GM18526 (cell line): ENCODE results near the gene PTGS2.

Source experiments
- POLR2A ChIP-seq: IDR thresholded peaks from 3 replicates; pipeline ENCODE4 v1.6.1; 2011; ENCODE audit not compliant: insufficient read length; ENCODE audit errors: extremely low read depth

The PTGS2 gene

GRCh38 chr1:186679924-186680244 lies 339 bp downstream of the PTGS2 start:
- TF ChIP-seq POLR2A, result no peak

- no peak for TF ChIP-seq POLR2A
These were observed 2.1 kb downstream of the PTGS2 start for GRCh38 chr1:186678155-186678554.

GRCh38 chr1:186672596-186672995 lies 7.6 kb downstream of the PTGS2 start:
- no peak for TF ChIP-seq POLR2A

- no peak for TF ChIP-seq POLR2A
These were observed 8.1 kb downstream of the PTGS2 start for GRCh38 chr1:186672131-186672530.

- TF ChIP-seq POLR2A, result no peak
These were observed 8.9 kb downstream of the PTGS2 start for GRCh38 chr1:186671136-186671825.

GRCh38 chr1:186670297-186671135 lies 9.7 kb downstream of the PTGS2 start:
- no peak for TF ChIP-seq POLR2A

- TF ChIP-seq POLR2A, result no peak
These were observed 17.5 kb downstream of the PTGS2 start for GRCh38 chr1:186662752-186663151.

- no peak for TF ChIP-seq POLR2A
These were observed 20.3 kb downstream of the PTGS2 start for GRCh38 chr1:186659890-186660341.

- no peak for TF ChIP-seq POLR2A
These were observed 21.2 kb downstream of the PTGS2 start for GRCh38 chr1:186658999-186659398.

GRCh38 chr1:186657481-186657880 lies 22.7 kb downstream of the PTGS2 start:
- TF ChIP-seq POLR2A, result no peak

- no peak for TF ChIP-seq POLR2A
These were observed 24.3 kb downstream of the PTGS2 start for GRCh38 chr1:186655876-186656275.

- no peak for TF ChIP-seq POLR2A
These were observed 25.5 kb downstream of the PTGS2 start for GRCh38 chr1:186654741-186655140.

GRCh38 chr1:186653312-186653711 lies 26.9 kb downstream of the PTGS2 start:
- no peak for TF ChIP-seq POLR2A

GRCh38 chr1:186648613-186649012 lies 31.6 kb downstream of the PTGS2 start:
- no peak for TF ChIP-seq POLR2A

GRCh38 chr1:186643614-186644013 lies 36.6 kb downstream of the PTGS2 start:
- no peak for TF ChIP-seq POLR2A

- TF ChIP-seq POLR2A, result no peak
These were observed 43.4 kb downstream of the PTGS2 start for GRCh38 chr1:186636786-186637185.

- TF ChIP-seq POLR2A, result no peak
These were observed 45.7 kb downstream of the PTGS2 start for GRCh38 chr1:186634511-186634910.

GRCh38 chr1:186633116-186633515 lies 47.1 kb downstream of the PTGS2 start:
- no peak for TF ChIP-seq POLR2A
